IPS-18c (cell line): ENCODE measurements around the gene POLA1.

Experiments
- H3K4me3 ChIP-seq: 2 replicates; pipeline ENCODE4 v1.7.0; 2013; ENCODE audit warnings: low read depth, mild to moderate bottlenecking, low read length, moderate library complexity; ENCODE audit not compliant: insufficient read depth
- H3K9me3 ChIP-seq: one replicate; pipeline ENCODE4 v1.6.1; 2013; ENCODE audit warnings: mild to moderate bottlenecking, low read length, moderate library complexity; ENCODE audit not compliant: control insufficient read depth, insufficient read depth

The POLA1 gene

DNA sequence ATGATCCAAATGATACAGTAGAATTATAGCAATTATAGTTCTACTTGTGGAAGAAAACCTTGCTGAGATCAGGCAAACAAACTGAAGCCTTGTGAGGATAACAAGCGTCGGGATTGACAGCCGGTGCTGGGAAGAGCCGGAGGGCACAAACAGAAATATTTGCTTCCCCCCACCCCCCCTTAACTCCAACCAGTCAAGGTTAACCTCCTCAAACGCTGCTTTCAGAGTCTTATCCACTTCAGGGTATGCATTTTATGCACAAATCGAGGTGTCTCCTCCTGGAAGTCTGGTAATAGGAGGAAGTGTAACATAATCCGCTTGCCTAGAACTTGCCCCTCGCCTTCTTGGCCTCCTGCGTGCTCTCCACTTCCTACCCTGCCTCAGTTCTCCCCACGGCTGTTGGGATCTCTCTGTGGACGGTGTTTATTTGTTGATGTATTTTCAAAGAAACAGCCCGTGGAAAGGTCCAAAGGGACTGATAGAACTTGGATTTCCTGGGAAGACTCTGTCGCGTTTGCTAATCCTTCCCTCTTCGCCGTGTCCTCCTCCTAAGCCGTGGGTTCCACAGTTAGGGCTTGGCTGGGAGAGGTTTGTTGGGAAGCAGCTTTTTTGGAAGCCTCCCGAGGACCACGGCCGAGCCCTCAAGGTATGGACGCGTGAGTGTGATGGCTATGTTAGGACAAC, 326.1 kb downstream of the POLA1 start:
- Histone ChIP-seq H3K4me3 (peak overlapping the region; percentile 36; the same call in 1 of the 2 replicates), H3K9me3 (no peaks in the 10 kb centered on the region)

DNA sequence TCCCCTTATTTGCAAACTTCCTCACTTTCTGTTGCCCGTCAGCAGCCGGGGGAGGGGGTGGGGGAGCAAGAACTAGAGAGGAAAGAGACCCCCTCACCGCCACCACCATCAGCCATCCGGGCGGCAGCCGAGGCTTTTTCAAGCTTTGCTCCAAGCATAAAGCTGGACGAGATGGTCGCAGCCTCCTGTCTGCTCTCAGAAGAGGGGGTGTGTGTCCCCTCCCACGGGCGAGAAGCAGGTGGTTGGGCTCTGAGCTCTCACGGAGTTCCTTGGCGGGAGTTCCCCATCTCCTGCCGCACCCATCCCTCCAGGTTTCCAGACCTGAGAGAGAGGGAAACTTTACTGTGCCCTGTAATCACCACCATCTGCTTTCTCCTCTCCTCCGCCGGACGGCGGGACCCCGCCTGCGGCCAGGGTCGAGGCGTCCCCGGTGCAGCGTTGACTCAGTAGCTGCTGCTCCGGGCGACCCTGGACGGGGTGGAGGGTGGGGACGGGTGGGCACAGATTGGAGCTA, 326.7 kb downstream of the POLA1 start:
- Histone ChIP-seq H3K4me3 (peak overlapping the region; percentile 36), H3K9me3 (no peaks in the 10 kb centered on the region)

DNA sequence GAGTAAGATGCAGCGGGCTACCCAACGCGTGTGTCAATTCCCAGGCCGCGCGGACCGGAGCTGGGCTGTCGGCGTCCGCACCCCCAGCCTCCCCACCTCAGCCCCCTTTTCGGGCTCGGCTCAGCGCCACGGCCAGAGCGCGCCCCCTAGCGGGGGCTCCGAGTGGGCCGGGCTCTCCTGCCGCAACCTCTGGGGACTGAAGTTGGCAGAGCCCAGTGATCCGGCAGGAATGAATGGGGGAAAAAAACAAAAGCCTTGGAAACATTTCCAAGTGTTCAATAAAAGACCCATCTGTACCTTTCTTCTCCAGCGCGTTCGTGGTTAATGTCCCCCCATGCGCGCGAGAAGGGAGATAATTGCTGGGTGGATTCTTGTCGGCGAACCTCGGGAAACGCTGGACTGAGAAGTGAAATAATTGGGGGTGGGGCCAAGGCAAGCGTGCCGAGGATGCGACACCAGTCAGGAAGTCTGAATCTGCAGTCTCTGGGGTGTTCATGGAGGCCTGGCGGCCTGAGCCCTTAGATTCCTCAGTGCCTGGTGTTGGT, 327.3 kb downstream of the POLA1 start:
- peak overlapping the region; percentile 36; the same call in 1 of the 2 replicates for H3K4me3 ChIP-seq

DNA sequence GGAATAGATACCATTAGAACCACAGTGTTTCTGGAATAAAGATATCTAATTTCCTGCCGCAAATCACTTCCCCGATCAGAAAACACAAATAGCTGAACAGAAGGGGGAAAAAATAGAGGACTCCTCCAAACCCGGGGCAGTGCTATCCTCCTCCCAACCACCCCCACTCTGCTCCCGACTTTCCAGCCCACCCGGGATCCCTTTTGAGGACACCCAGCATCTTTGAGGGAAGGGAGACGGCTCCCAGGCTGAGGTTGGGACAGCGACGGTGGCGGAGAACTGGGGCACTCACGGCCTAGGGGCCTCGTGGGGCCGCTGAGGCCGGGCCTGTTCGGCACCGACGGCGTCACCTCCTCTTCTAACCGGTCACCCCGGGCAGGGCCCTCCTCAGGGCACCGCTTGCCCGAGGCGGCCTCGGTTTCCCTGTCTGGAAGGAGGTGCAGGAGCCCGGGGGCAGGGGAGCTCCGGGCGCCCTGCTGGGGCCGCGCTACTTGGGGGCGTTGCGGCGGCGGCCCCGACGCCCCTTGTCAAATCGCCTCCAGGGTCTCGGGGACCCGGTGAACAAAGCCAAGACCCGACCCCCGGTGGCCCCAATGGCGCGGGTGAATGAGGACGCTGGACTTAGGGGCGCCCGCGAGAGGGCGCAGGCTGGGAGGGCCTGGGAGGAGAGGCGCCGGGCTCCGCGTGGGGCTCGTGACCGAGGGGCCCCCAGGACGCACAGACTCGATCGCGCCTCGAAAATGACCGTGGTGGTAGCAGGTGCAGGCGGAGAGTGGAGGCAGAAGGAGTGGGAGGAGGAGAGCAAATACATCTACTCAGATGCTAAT, 329.0 kb downstream of the POLA1 start:
- H3K9me3 ChIP-seq: no peaks in the 10 kb centered on the region
- H3K4me3 ChIP-seq: peak overlapping the region; percentile 22

More for the DNA sequence above, 327.3 kb downstream of the POLA1 start:
- H3K9me3 ChIP-seq: no peaks in the 10 kb centered on the region

DNA sequence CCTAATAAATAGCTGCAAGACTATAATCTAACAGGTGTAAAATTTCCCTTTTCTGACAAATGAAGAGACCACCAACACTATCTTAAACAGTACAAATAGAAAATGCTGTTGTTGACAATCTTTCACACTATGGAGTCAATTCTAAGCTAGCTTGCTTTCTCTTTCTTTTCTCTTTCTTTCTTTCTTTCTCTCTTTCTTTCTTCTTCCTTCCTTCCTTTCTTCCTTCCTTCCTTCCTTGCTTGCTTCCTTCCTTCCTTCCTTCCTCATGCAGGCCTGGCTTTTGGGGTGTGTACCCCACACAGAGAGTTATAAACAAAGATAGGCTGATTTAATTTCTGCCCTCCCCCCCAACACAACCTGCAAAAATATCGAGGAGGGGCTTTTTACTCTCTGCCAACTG, 330.2 kb downstream of the POLA1 start:
- Histone ChIP-seq H3K9me3 (no peaks in the 10 kb centered on the region), H3K4me3 (no peak overlapping the region)

DNA sequence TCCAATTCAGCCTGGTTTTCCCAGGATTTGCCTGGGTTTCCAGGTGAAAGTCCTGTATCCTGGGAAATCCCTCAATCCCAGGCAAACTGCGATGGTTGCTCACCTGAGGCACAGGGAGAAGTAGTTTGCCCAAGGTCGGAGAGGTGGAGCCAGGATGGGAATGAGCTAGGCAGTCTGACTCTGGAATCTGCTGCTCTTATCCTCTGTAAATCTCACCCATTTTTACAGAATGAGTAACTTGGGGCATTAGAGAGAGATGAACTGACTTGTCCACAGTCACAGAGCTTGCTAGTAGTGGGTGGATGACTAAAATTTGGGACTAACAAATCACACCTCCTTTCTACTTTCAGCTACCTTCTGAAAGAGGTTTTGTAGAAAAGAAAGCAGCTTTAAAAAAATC, 331.9 kb downstream of the POLA1 start:
- H3K4me3 ChIP-seq: no peak overlapping the region
- no peaks in the 10 kb centered on the region for H3K9me3 ChIP-seq

DNA sequence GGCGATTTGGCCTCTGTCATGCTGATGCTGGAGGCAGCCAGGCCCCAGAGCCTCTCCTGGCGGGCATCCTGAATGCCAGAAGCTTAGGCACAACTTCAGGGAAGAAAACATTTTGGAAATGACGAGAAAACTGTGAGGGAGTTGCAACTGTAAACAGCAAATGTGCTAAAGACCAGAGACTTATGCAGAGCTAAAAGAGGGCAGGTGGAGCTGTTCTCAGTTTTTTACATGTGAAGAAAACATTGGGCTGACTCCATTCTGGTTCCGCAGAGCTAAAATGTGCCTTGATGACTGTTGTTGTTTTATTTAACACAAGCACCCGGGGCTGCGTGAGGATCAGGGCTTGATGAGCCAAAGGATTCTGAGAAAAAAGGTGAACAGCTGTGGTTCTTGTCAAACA, 332.9 kb downstream of the POLA1 start:
- H3K4me3 ChIP-seq: no peak overlapping the region
- H3K9me3 ChIP-seq: no peaks in the 10 kb centered on the region

DNA sequence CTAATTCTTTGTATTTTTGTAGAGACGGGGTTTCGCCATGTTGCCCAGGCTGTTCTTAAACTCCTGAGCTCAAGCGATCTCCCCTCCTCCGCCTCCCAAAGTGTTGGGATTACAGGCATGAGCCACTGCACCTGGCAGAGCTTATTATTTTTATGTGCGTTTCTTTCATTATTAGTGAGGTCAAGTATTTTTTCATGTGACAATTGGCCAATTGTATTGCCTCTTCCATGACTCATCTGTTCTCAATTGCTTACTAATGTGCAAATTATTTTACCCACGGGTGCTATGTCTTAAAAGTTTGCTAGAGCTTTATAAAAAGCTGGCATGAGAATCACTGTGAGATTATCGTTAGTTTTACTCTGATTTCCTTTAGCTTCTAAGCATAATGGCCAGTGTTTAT, 335.0 kb downstream of the POLA1 start:
- H3K4me3 ChIP-seq: no peak overlapping the region
- H3K9me3 ChIP-seq: no peaks in the 10 kb centered on the region

DNA sequence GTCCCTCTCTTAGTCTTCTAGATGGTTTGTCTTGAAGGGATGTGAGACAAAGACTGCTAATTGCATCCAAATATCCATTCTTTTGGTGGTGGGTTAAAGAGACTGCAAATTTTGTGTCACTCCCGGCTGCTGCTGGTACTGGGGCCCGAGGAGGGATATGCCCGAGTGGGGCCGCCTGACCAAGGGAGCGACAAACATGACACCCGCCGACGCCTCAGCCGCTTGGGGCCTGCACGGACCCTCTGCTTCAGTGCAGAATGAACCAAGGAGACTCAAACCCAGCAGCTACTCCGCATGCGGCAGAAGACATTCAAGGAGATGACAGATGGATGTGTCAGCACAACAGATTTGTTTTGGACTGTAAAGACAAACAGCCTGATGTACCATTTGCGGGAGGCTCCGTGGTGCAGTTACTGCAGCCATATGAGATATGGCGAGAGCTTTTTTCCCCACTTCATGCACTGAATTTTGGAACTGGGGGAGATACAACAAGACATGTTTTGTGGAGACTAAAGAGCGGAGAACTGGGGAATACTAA, 335.6 kb downstream of the POLA1 start:
- Histone ChIP-seq H3K4me3 (no peak overlapping the region), H3K9me3 (no peaks in the 10 kb centered on the region)

DNA sequence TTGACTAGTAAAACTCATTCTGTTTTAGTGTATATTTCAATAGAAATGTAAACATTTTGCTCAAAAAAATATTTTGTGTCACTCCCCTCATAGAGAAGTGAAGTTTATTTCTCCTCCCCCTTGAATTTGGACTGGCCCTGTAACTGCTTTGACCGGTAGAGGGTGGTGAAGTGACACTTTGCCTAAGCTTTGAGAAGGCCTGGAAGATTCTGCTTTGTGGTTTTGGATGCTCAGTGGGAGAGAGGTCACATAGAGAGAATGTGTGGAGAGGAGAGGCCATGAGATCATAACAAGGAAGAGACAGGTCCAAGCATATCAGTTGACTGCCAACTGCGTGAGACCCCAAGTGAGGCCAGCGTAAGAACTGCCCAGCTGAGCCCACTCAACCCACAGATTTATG, 341.2 kb downstream of the POLA1 start:
- no peak overlapping the region for H3K4me3 ChIP-seq
- no peaks in the 10 kb centered on the region for H3K9me3 ChIP-seq

DNA sequence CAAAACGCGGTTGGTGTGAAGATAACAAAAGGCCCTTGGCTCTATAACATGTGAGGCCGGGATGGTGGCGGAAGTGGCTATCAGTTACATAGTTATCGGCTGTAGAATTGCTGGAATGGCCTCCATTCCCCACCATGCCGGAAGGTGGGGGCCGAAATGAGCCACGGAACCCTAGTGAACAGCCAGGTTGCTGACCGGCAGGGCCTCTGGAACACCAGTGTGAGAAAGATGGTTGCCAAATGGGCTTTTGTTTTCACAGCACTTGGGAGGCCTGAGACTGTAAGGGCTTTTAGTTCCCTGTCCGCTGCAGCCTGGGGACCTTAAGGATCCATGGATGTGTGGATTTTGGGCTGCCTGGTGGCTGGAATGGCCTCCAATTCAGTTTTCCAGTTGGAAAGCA, 345.3 kb downstream of the POLA1 start:
- Histone ChIP-seq H3K4me3 (no peak overlapping the region), H3K9me3 (no peaks in the 10 kb centered on the region)

DNA sequence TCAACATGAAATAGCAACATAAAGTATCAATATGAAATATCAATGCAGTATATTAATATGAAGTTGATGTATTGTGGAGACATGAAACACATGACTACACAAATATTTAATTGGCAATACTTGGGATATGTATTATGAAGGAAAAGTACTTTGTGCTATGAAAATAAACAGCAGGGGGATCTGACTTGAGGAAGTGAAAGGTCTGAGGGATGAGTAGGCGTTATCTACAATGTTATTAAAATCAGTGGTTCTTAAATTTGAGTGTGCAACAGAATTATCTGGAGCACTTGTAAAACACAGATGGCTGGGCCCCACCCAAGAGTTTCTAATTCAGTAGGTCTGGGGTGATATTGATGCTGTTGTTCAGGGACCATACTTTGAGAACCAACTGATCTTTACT, 349.5 kb downstream of the POLA1 start:
- Histone ChIP-seq H3K9me3 (no peaks in the 10 kb centered on the region), H3K4me3 (no peak overlapping the region)
